ENCODE results near the gene ZNF621. TPM values are rescaled to one million over a fixed set of nuclear protein-coding genes. Genes with fewer than 3 reads are reported as not detected.
A peak's percentile ranks its signal among the peaks of the same experiment; 100 is the strongest.

The ZNF621 gene
- total RNA-seq, 5 donors from 2014 or later (not counting 1 experiment from before 2014, with no cell fraction given), result 16.6 to 25.2 (median 22.2) TPM

- Mint-ChIP-seq H3K9me3 (no peaks in the 10 kb centered on the region), H3K36me3 (no peaks in the 10 kb centered on the region), H3K4me1 (no peaks in the 10 kb centered on the region), H3K27ac (no peak overlapping the region), H3K4me3 (no peak overlapping the region), H3K27me3 (peaks cover 13 to 26% of the 10 kb centered on the region in 2 donors)
- H3K27me3 ChIP-seq (replicated peaks in 1 of 2; ENCODE audit: control insufficient read depth in 2 of 2, extremely low read depth in 1 of 2, insufficient read depth in 2 of 2, low read length in 1 of 2), result peaks cover 0 to 9% of the 10 kb centered on the region in 2 experiments
- H3K9me3 ChIP-seq, result no peaks in the 10 kb centered on the region
- ATAC-seq (replicated peaks in 1 of 4), result no peak
- H3K27ac ChIP-seq (ENCODE audit: low read length), result no peak overlapping the region
- no peak overlapping the region for H3K4me3 ChIP-seq (ENCODE audit: control insufficient read depth in 1 of 2, extremely low read depth in 1 of 2, low read length in 1 of 2)
- ChIA-PET CTCF (interaction anchor here in 1 of 2 donors (1.1 to 1.5 kb wide), 2 partner anchors 9 to 1305 kb away, joined by 3 to 4 read pairs; no protein-coding TSS in a partner anchor), POLR2A (no interaction called here)
- H3K4me1 ChIP-seq (ENCODE audit: control insufficient read depth in 1 of 2, extremely low read depth in 1 of 2, insufficient read depth in 2 of 2, low read length in 2 of 2), result no peaks in the 10 kb centered on the region
- no peak for DNase-seq
- no peaks in the 10 kb centered on the region for H3K36me3 ChIP-seq (ENCODE audit: control insufficient read depth in 2 of 2, extremely low read depth in 1 of 2, insufficient read depth in 1 of 2, low read length in 1 of 2)
- WGBS (ENCODE audit: insufficient coverage), result no CpG with 5 or more reads among the region's 4 CpGs
These were observed 51.6 kb downstream of the ZNF621 start for GRCh38 chr3:40576396-40576795.

- Mint-ChIP-seq H3K36me3 (no peaks in the 10 kb centered on the region), H3K27ac (no peak overlapping the region), H3K9me3 (no peaks in the 10 kb centered on the region), H3K27me3 (peaks cover 7 to 22% of the 10 kb centered on the region in 2 donors), H3K4me1 (no peaks in the 10 kb centered on the region), H3K4me3 (no peak overlapping the region)
- CTCF ChIA-PET, result interaction anchor here (0.5 to 1.8 kb wide), 17 partner anchors 8 to 1521 kb away, joined by 3 to 8 read pairs (median 3); no protein-coding TSS in a partner anchor
- no CpG with 5 or more reads among the region's 2 CpGs for WGBS (ENCODE audit: insufficient coverage)
- no peaks in the 10 kb centered on the region for H3K4me1 ChIP-seq (ENCODE audit: control insufficient read depth in 1 of 2, extremely low read depth in 1 of 2, insufficient read depth in 2 of 2, low read length in 2 of 2)
- peak; percentile 52 to 70 (median 61) for ATAC-seq (replicated peaks in 1 of 4)
- POLR2A ChIA-PET, result interaction anchor here in 1 of 2 donors (0.6 kb wide), 2 partner anchors 47 to 1381 kb away, joined by 5 to 9 read pairs; partner anchors contain the start of gene ULK4
- no peak overlapping the region for H3K27ac ChIP-seq (ENCODE audit: low read length)
- H3K36me3 ChIP-seq (ENCODE audit: control insufficient read depth in 2 of 2, extremely low read depth in 1 of 2, insufficient read depth in 1 of 2, low read length in 1 of 2), result no peaks in the 10 kb centered on the region
- H3K4me3 ChIP-seq (ENCODE audit: control insufficient read depth in 1 of 2, extremely low read depth in 1 of 2, low read length in 1 of 2), result no peak overlapping the region
- H3K9me3 ChIP-seq, result no peaks in the 10 kb centered on the region
- peak; percentile 6 to 73 (median 49) for DNase-seq
- peaks cover 0 to 15% of the 10 kb centered on the region in 2 experiments for H3K27me3 ChIP-seq (replicated peaks in 1 of 2; ENCODE audit: control insufficient read depth in 2 of 2, extremely low read depth in 1 of 2, insufficient read depth in 2 of 2, low read length in 1 of 2)
These were observed 55.8 kb downstream of the ZNF621 start for GRCh38 chr3:40580494-40581091.

GRCh38 chr3:40581166-40581565 lies 56.4 kb downstream of the ZNF621 start:
- no peaks in the 10 kb centered on the region for H3K36me3 Mint-ChIP-seq
- POLR2A ChIA-PET, result interaction anchor here in 1 of 2 donors (0.6 kb wide), 2 partner anchors 47 to 1381 kb away, joined by 5 to 9 read pairs; partner anchors contain the start of gene ULK4
- ATAC-seq (replicated peaks in 1 of 4) (no peak), DNase-seq (no peak)
- Histone ChIP-seq H3K27me3 (replicated peaks in 1 of 2; ENCODE audit: control insufficient read depth in 2 of 2, extremely low read depth in 1 of 2, insufficient read depth in 2 of 2, low read length in 1 of 2) (peaks cover 0 to 12% of the 10 kb centered on the region in 2 experiments), H3K27ac (ENCODE audit: low read length) (no peak overlapping the region), H3K4me1 (ENCODE audit: control insufficient read depth in 1 of 2, extremely low read depth in 1 of 2, insufficient read depth in 2 of 2, low read length in 2 of 2) (no peaks in the 10 kb centered on the region), H3K36me3 (ENCODE audit: control insufficient read depth in 2 of 2, extremely low read depth in 1 of 2, insufficient read depth in 1 of 2, low read length in 1 of 2) (no peaks in the 10 kb centered on the region), H3K4me3 (ENCODE audit: control insufficient read depth in 1 of 2, extremely low read depth in 1 of 2, low read length in 1 of 2) (no peak overlapping the region), H3K9me3 (no peaks in the 10 kb centered on the region)
- H3K4me3 Mint-ChIP-seq, result no peak overlapping the region
- no CpG with 5 or more reads among the region's 1 CpG for WGBS (ENCODE audit: insufficient coverage)
- no peak overlapping the region for H3K27ac Mint-ChIP-seq
- H3K4me1 Mint-ChIP-seq, result no peaks in the 10 kb centered on the region
- CTCF ChIA-PET, result interaction anchor here (0.5 to 1.8 kb wide), 14 partner anchors 8 to 1520 kb away, joined by 3 to 8 read pairs (median 4); no protein-coding TSS in a partner anchor
- H3K27me3 Mint-ChIP-seq, result peaks cover 7 to 18% of the 10 kb centered on the region in 2 donors
- no peaks in the 10 kb centered on the region for H3K9me3 Mint-ChIP-seq

GRCh38 chr3:40582401-40583027 lies 57.8 kb downstream of the ZNF621 start:
- DNase-seq, result no peak
- Histone ChIP-seq H3K4me1 (ENCODE audit: control insufficient read depth in 1 of 2, extremely low read depth in 1 of 2, insufficient read depth in 2 of 2, low read length in 2 of 2) (no peaks in the 10 kb centered on the region), H3K36me3 (ENCODE audit: control insufficient read depth in 2 of 2, extremely low read depth in 1 of 2, insufficient read depth in 1 of 2, low read length in 1 of 2) (no peaks in the 10 kb centered on the region), H3K4me3 (ENCODE audit: control insufficient read depth in 1 of 2, extremely low read depth in 1 of 2, low read length in 1 of 2) (no peak overlapping the region), H3K27me3 (replicated peaks in 1 of 2; ENCODE audit: control insufficient read depth in 2 of 2, extremely low read depth in 1 of 2, insufficient read depth in 2 of 2, low read length in 1 of 2) (peaks cover 0 to 12% of the 10 kb centered on the region in 2 experiments), H3K27ac (ENCODE audit: low read length) (no peak overlapping the region), H3K9me3 (no peaks in the 10 kb centered on the region)
- Mint-ChIP-seq H3K4me1 (no peaks in the 10 kb centered on the region), H3K9me3 (no peaks in the 10 kb centered on the region), H3K36me3 (no peaks in the 10 kb centered on the region), H3K27me3 (peaks cover 7 to 15% of the 10 kb centered on the region in 2 donors), H3K27ac (no peak overlapping the region), H3K4me3 (no peak overlapping the region)
- ChIA-PET POLR2A (no interaction called here), CTCF (interaction anchor here (0.6 to 3.9 kb wide), 8 partner anchors 17 to 1300 kb away, joined by 3 to 19 read pairs (median 4); no protein-coding TSS in a partner anchor)
- WGBS (ENCODE audit: insufficient coverage), result no CpG with 5 or more reads among the region's 2 CpGs
- ATAC-seq (replicated peaks in 1 of 4), result no peak

- no peak overlapping the region for H3K4me3 Mint-ChIP-seq
- H3K4me1 Mint-ChIP-seq, result no peaks in the 10 kb centered on the region
- WGBS (ENCODE audit: insufficient coverage), result 94% methylated on average over 7 of the region's 7 CpGs
- no peaks in the 10 kb centered on the region for H3K36me3 Mint-ChIP-seq
- Histone ChIP-seq H3K4me3 (ENCODE audit: control insufficient read depth in 1 of 2, extremely low read depth in 1 of 2, low read length in 1 of 2) (no peak overlapping the region), H3K27me3 (replicated peaks in 1 of 2; ENCODE audit: control insufficient read depth in 2 of 2, extremely low read depth in 1 of 2, insufficient read depth in 2 of 2, low read length in 1 of 2) (peaks cover 0 to 12% of the 10 kb centered on the region in 2 experiments), H3K9me3 (no peaks in the 10 kb centered on the region), H3K36me3 (ENCODE audit: control insufficient read depth in 2 of 2, extremely low read depth in 1 of 2, insufficient read depth in 1 of 2, low read length in 1 of 2) (no peaks in the 10 kb centered on the region), H3K4me1 (ENCODE audit: control insufficient read depth in 1 of 2, extremely low read depth in 1 of 2, insufficient read depth in 2 of 2, low read length in 2 of 2) (no peaks in the 10 kb centered on the region), H3K27ac (ENCODE audit: low read length) (no peak overlapping the region)
- H3K27me3 Mint-ChIP-seq, result peaks cover 8 to 15% of the 10 kb centered on the region in 2 donors
- POLR2A ChIA-PET, result interaction anchor here in 1 of 2 donors (0.6 kb wide), 1 partner anchor 254 kb away, joined by 3 read pairs; no protein-coding TSS in a partner anchor
- H3K27ac Mint-ChIP-seq, result no peak overlapping the region
- CTCF ChIA-PET, result interaction anchor here (0.6 to 3.9 kb wide), 12 partner anchors 22 to 1503 kb away, joined by 3 to 19 read pairs (median 3); no protein-coding TSS in a partner anchor
- H3K9me3 Mint-ChIP-seq, result no peaks in the 10 kb centered on the region
- ATAC-seq (replicated peaks in 1 of 4) (no peak), DNase-seq (no peak)
These were observed 58.9 kb downstream of the ZNF621 start for GRCh38 chr3:40583691-40584090.

GRCh38 chr3:40584625-40585189 lies 59.9 kb downstream of the ZNF621 start:
- peak; percentile 58 to 72 (median 66) for ATAC-seq (replicated peaks in 1 of 4)
- DNase-seq, result peak; percentile 22 to 78 (median 55)
- Histone ChIP-seq H3K4me1 (ENCODE audit: control insufficient read depth in 1 of 2, extremely low read depth in 1 of 2, insufficient read depth in 2 of 2, low read length in 2 of 2) (no peaks in the 10 kb centered on the region), H3K9me3 (no peaks in the 10 kb centered on the region), H3K27ac (ENCODE audit: low read length) (no peak overlapping the region), H3K4me3 (ENCODE audit: control insufficient read depth in 1 of 2, extremely low read depth in 1 of 2, low read length in 1 of 2) (no peak overlapping the region), H3K36me3 (ENCODE audit: control insufficient read depth in 2 of 2, extremely low read depth in 1 of 2, insufficient read depth in 1 of 2, low read length in 1 of 2) (no peaks in the 10 kb centered on the region), H3K27me3 (replicated peaks in 1 of 2; ENCODE audit: control insufficient read depth in 2 of 2, extremely low read depth in 1 of 2, insufficient read depth in 2 of 2, low read length in 1 of 2) (peaks cover 0 to 12% of the 10 kb centered on the region in 2 experiments)
- POLR2A ChIA-PET, result no interaction called here
- H3K27ac Mint-ChIP-seq, result no peak overlapping the region
- no peaks in the 10 kb centered on the region for H3K4me1 Mint-ChIP-seq
- WGBS (ENCODE audit: insufficient coverage), result 27% methylated on average over 4 of the region's 15 CpGs
- H3K36me3 Mint-ChIP-seq, result no peaks in the 10 kb centered on the region
- H3K9me3 Mint-ChIP-seq, result no peaks in the 10 kb centered on the region
- CTCF ChIA-PET, result interaction anchor here (0.7 to 3.9 kb wide), 10 partner anchors 9 to 1502 kb away, joined by 3 to 19 read pairs (median 4); no protein-coding TSS in a partner anchor
- H3K4me3 Mint-ChIP-seq, result no peak overlapping the region
- H3K27me3 Mint-ChIP-seq, result peaks cover 6 to 15% of the 10 kb centered on the region in 2 donors
